ENCODE measurements around the gene ADAM15.

GRCh38 chr1:155044365-155044764 is 6.8 kb upstream of the ADAM15 start:
- no peak for TF ChIP-seq SIN3A (IDR thresholded peaks at IDR 0.05; ENCODE audit: borderline replicate concordance, low read depth, low read length)
- TF ChIP-seq EZH2phosphoT487 (IDR thresholded peaks at IDR 0.05; ENCODE audit: borderline replicate concordance, low read depth): no peak
- no peak for TF ChIP-seq POLR2AphosphoS5 (IDR thresholded peaks at IDR 0.05; ENCODE audit: low read depth, low read length)
- no peak for TF ChIP-seq CHD2 (IDR thresholded peaks at IDR 0.05; ENCODE audit: low read length, partially characterized antibody)
- no peak for TF ChIP-seq CTCF (IDR thresholded peaks at IDR 0.05)
- TF ChIP-seq SMC3 (IDR thresholded peaks at IDR 0.05; ENCODE audit: low read depth, low read length): no peak
- TF ChIP-seq JUND (IDR thresholded peaks at IDR 0.05): no peak
- TF ChIP-seq NFIC (IDR thresholded peaks at IDR 0.05; ENCODE audit: borderline replicate concordance): no peak
- TF ChIP-seq REST (IDR thresholded peaks at IDR 0.05; ENCODE audit: low read depth, low read length): no peak
- TF ChIP-seq, protein P1, sequence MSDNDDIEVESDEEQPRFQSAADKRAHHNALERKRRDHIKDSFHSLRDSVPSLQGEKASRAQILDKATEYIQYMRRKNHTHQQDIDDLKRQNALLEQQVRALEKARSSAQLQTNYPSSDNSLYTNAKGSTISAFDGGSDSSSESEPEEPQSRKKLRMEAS (IDR thresholded peaks at IDR 0.05; ENCODE audit: low read depth): no peak

All from SK-N-SH (cell line).